ENCODE data around the gene GRIA3.
"Not testable (repeated sequence)": the region's sequence is repeated elsewhere in the genome, so short reads cannot be mapped to it uniquely, and the experiment has no call there.

The GRIA3 gene

GRCh38 chrX:123277347-123277746 lies 93.3 kb downstream of the GRIA3 start:
- Histone ChIP-seq H3K18ac (ENCODE audit: low read length) (no peak overlapping the region), H3K4me2 (ENCODE audit: insufficient read depth, low read length, poor library complexity, severe bottlenecking) (no peak overlapping the region), H3K4me1 (ENCODE audit: control insufficient read depth in 2 of 2, insufficient read depth in 1 of 2, low read depth in 1 of 2, low read length in 2 of 2) (no peaks in the 10 kb centered on the region), H3K9me3 (replicated peaks in 1 of 2; ENCODE audit: control insufficient read depth in 2 of 2, insufficient read depth in 1 of 2, low read depth in 1 of 2, low read length in 2 of 2) (no peaks in the 10 kb centered on the region), H3K36me3 (replicated peaks in 1 of 2; ENCODE audit: control insufficient read depth in 2 of 2, insufficient read depth in 2 of 2, low read length in 2 of 2) (no peaks in the 10 kb centered on the region), H3K79me1 (ENCODE audit: low read depth, low read length) (no peaks in the 10 kb centered on the region), H3K9ac (ENCODE audit: low read depth, low read length, poor library complexity) (no peak overlapping the region), H3K14ac (ENCODE audit: low read length) (no peak overlapping the region), H3K27ac (replicated peaks; ENCODE audit: low read length) (no peak overlapping the region), H2BK5ac (ENCODE audit: low read length) (no peak overlapping the region), H3K27me3 (ENCODE audit: control insufficient read depth in 3 of 3, insufficient read depth in 3 of 3, low read depth in 1 of 3, low read length in 3 of 3) (peaks cover 0 to 5% (median 0%) of the 10 kb centered on the region in 3 experiments), H2BK120ac (ENCODE audit: low read depth, low read length) (no peak overlapping the region), H3K4me3 (ENCODE audit: low read length in 2 of 2) (no peak overlapping the region), H2BK15ac (ENCODE audit: low read length) (no peak overlapping the region), H3K4ac (ENCODE audit: low read length) (no peak overlapping the region), H2BK12ac (ENCODE audit: low read length) (no peak overlapping the region), H3K23ac (ENCODE audit: low read depth, low read length, poor library complexity) (no peak overlapping the region), H4K91ac (ENCODE audit: low read depth, low read length, poor library complexity) (no peak overlapping the region), H2AFZ (ENCODE audit: low read length) (no peak overlapping the region), H2AK5ac (ENCODE audit: low read depth, low read length) (no peak overlapping the region), H4K8ac (ENCODE audit: low read depth, low read length) (no peak overlapping the region)
- no CpG with 5 or more reads among the region's 4 CpGs for WGBS, 2 donors (ENCODE audit: extremely low coverage in 2 of 2, insufficient read length in 2 of 2, insufficient replicate concordance in 1 of 2)
- no peak for DNase-seq (ENCODE audit: low spot score)

GRCh38 chrX:123277821-123278220 lies 93.7 kb downstream of the GRIA3 start:
- Histone ChIP-seq H3K18ac (ENCODE audit: low read length) (no peak overlapping the region), H3K79me1 (ENCODE audit: low read depth, low read length) (no peaks in the 10 kb centered on the region), H2BK5ac (ENCODE audit: low read length) (no peak overlapping the region), H3K14ac (ENCODE audit: low read length) (no peak overlapping the region), H3K4ac (ENCODE audit: low read length) (no peak overlapping the region), H4K91ac (ENCODE audit: low read depth, low read length, poor library complexity) (no peak overlapping the region), H3K9me3 (replicated peaks in 1 of 2; ENCODE audit: control insufficient read depth in 2 of 2, insufficient read depth in 1 of 2, low read depth in 1 of 2, low read length in 2 of 2) (no peaks in the 10 kb centered on the region), H3K9ac (ENCODE audit: low read depth, low read length, poor library complexity) (no peak overlapping the region), H3K27me3 (ENCODE audit: control insufficient read depth in 3 of 3, insufficient read depth in 3 of 3, low read depth in 1 of 3, low read length in 3 of 3) (peaks cover 0 to 4% (median 0%) of the 10 kb centered on the region in 3 experiments), H2AK5ac (ENCODE audit: low read depth, low read length) (no peak overlapping the region), H3K4me3 (ENCODE audit: low read length in 2 of 2) (no peak overlapping the region), H3K27ac (replicated peaks; ENCODE audit: low read length) (no peak overlapping the region), H2BK12ac (ENCODE audit: low read length) (no peak overlapping the region), H3K4me1 (ENCODE audit: control insufficient read depth in 2 of 2, insufficient read depth in 1 of 2, low read depth in 1 of 2, low read length in 2 of 2) (no peaks in the 10 kb centered on the region), H4K8ac (ENCODE audit: low read depth, low read length) (no peak overlapping the region), H2BK120ac (ENCODE audit: low read depth, low read length) (no peak overlapping the region), H2AFZ (ENCODE audit: low read length) (no peak overlapping the region), H3K4me2 (ENCODE audit: insufficient read depth, low read length, poor library complexity, severe bottlenecking) (no peak overlapping the region), H2BK15ac (ENCODE audit: low read length) (no peak overlapping the region), H3K23ac (ENCODE audit: low read depth, low read length, poor library complexity) (no peak overlapping the region), H3K36me3 (replicated peaks in 1 of 2; ENCODE audit: control insufficient read depth in 2 of 2, insufficient read depth in 2 of 2, low read length in 2 of 2) (no peaks in the 10 kb centered on the region)
- DNase-seq (ENCODE audit: low spot score), result no peak
- no CpG with 5 or more reads among the region's 3 CpGs for WGBS, 2 donors (ENCODE audit: extremely low coverage in 2 of 2, insufficient read length in 2 of 2, insufficient replicate concordance in 1 of 2)

GRCh38 chrX:123282241-123282640 lies 98.2 kb downstream of the GRIA3 start:
- Histone ChIP-seq H3K27ac (replicated peaks; ENCODE audit: low read length) (no peak overlapping the region), H4K8ac (ENCODE audit: low read depth, low read length) (no peak overlapping the region), H2BK15ac (ENCODE audit: low read length) (no peak overlapping the region), H2AFZ (ENCODE audit: low read length) (no peak overlapping the region), H3K4me3 (ENCODE audit: low read length in 2 of 2) (no peak overlapping the region), H2AK5ac (ENCODE audit: low read depth, low read length) (no peak overlapping the region), H3K9ac (ENCODE audit: low read depth, low read length, poor library complexity) (no peak overlapping the region), H3K27me3 (ENCODE audit: control insufficient read depth in 3 of 3, insufficient read depth in 3 of 3, low read depth in 1 of 3, low read length in 3 of 3) (no peaks in the 10 kb centered on the region), H3K4me2 (ENCODE audit: insufficient read depth, low read length, poor library complexity, severe bottlenecking) (no peak overlapping the region), H3K23ac (ENCODE audit: low read depth, low read length, poor library complexity) (no peak overlapping the region), H3K4ac (ENCODE audit: low read length) (no peak overlapping the region), H3K18ac (ENCODE audit: low read length) (no peak overlapping the region), H3K14ac (ENCODE audit: low read length) (no peak overlapping the region), H3K9me3 (replicated peaks in 1 of 2; ENCODE audit: control insufficient read depth in 2 of 2, insufficient read depth in 1 of 2, low read depth in 1 of 2, low read length in 2 of 2) (no peaks in the 10 kb centered on the region), H4K91ac (ENCODE audit: low read depth, low read length, poor library complexity) (no peak overlapping the region), H3K79me1 (ENCODE audit: low read depth, low read length) (no peaks in the 10 kb centered on the region), H2BK12ac (ENCODE audit: low read length) (no peak overlapping the region), H3K4me1 (ENCODE audit: control insufficient read depth in 2 of 2, insufficient read depth in 1 of 2, low read depth in 1 of 2, low read length in 2 of 2) (no peaks in the 10 kb centered on the region), H2BK5ac (ENCODE audit: low read length) (no peak overlapping the region), H2BK120ac (ENCODE audit: low read depth, low read length) (no peak overlapping the region), H3K36me3 (replicated peaks in 1 of 2; ENCODE audit: control insufficient read depth in 2 of 2, insufficient read depth in 2 of 2, low read length in 2 of 2) (no peaks in the 10 kb centered on the region)
- no CpG with 5 or more reads among the region's 5 CpGs for WGBS, 2 donors (ENCODE audit: extremely low coverage in 2 of 2, insufficient read length in 2 of 2, insufficient replicate concordance in 1 of 2)
- no peak for DNase-seq (ENCODE audit: low spot score)

GRCh38 chrX:123283407-123283806 lies 99.3 kb downstream of the GRIA3 start:
- not testable (repeated sequence) for DNase-seq (ENCODE audit: low spot score); H2BK5ac ChIP-seq (ENCODE audit: low read length); H3K27me3 ChIP-seq (ENCODE audit: control insufficient read depth in 3 of 3, insufficient read depth in 3 of 3, low read depth in 1 of 3, low read length in 3 of 3); H3K36me3 ChIP-seq (replicated peaks in 1 of 2; ENCODE audit: control insufficient read depth in 2 of 2, insufficient read depth in 2 of 2, low read length in 2 of 2); H3K79me1 ChIP-seq (ENCODE audit: low read depth, low read length); H3K18ac ChIP-seq (ENCODE audit: low read length); H3K27ac ChIP-seq (replicated peaks; ENCODE audit: low read length); H4K8ac ChIP-seq (ENCODE audit: low read depth, low read length); H2BK15ac ChIP-seq (ENCODE audit: low read length); H3K23ac ChIP-seq (ENCODE audit: low read depth, low read length, poor library complexity); H3K4ac ChIP-seq (ENCODE audit: low read length); H2AK5ac ChIP-seq (ENCODE audit: low read depth, low read length); H3K9me3 ChIP-seq (replicated peaks in 1 of 2; ENCODE audit: control insufficient read depth in 2 of 2, insufficient read depth in 1 of 2, low read depth in 1 of 2, low read length in 2 of 2); H3K4me2 ChIP-seq (ENCODE audit: insufficient read depth, low read length, poor library complexity, severe bottlenecking); H2AFZ ChIP-seq (ENCODE audit: low read length); H3K4me1 ChIP-seq (ENCODE audit: control insufficient read depth in 2 of 2, insufficient read depth in 1 of 2, low read depth in 1 of 2, low read length in 2 of 2); H3K14ac ChIP-seq (ENCODE audit: low read length); H2BK12ac ChIP-seq (ENCODE audit: low read length); H3K4me3 ChIP-seq (ENCODE audit: low read length in 2 of 2); H2BK120ac ChIP-seq (ENCODE audit: low read depth, low read length); H4K91ac ChIP-seq (ENCODE audit: low read depth, low read length, poor library complexity); H3K9ac ChIP-seq (ENCODE audit: low read depth, low read length, poor library complexity)
- WGBS, 2 donors (ENCODE audit: extremely low coverage in 2 of 2, insufficient read length in 2 of 2, insufficient replicate concordance in 1 of 2), result no CpG with 5 or more reads among the region's 6 CpGs
